NCI-H2029 (cell line): ENCODE measurements around the gene DIPK1A.

ENCODE experiments used
- DNase-seq: peaks from one replicate; lab custom pipeline; 2025; lab: John Stamatoyannopoulos, UW

The DIPK1A gene

DNA sequence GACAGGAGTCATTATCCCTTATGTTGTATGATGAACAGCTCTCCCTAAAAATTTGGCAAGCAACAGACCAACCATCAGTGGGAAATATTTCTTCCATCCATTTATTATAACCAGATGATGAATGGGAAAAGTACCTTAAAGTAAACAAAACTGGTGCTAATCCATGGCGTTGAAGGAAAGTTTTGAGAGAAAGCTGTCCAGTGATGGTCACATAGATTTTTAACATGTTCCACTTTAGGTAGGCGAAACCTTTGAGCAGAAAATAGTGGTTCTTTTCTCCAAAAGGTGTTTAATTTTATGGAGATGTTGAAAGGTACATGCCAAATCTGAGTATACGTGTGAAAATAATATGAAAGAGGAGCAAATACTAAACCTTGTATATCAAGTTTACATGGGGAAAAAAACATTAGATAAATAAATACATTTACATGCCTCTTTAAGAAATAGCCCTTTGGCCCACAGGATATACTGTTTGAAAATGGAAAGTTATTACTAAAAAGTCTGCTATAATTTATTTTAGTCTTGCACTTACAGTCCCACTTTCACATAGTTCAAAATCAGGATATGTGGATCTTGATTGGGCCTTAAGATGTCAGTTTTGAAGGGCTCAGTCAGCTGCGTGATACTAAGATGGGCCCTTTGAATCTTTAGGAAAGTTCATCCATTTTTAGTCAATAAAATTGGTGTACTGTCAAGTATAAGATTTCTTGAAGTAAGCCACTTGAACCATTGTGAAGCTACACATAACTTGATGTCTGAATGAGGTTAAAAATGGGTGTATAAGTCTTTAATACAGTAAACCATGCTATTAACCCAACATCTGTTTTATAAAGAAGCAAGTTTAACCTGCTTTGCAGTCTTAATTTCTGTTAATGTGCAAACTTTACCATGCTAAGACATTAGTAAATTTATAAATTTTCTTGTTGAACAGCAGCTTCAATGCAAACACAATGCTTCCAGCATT is 118.9 kb downstream of the DIPK1A start:
- no peak for DNase-seq

DNA sequence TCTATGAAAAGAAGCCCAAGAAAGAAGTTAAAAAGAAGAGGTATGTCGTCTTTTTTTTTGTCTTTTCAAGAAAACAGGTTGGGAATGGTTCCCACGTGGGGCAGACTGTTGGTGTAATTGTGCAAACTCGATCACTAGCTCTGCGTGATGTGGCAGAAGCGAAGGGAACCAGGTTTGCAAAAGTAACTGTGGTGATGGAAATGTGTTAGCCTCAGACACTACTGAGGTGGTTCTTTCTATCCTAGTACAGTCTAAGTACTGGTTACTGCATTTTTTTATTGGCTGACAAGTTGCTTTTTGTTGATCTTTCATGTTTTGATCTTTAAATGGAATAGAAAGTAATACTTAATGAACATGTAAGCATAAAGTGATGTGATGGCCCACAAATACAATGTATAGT is 120.7 kb downstream of the DIPK1A start:
- DNase-seq: no peak

DNA sequence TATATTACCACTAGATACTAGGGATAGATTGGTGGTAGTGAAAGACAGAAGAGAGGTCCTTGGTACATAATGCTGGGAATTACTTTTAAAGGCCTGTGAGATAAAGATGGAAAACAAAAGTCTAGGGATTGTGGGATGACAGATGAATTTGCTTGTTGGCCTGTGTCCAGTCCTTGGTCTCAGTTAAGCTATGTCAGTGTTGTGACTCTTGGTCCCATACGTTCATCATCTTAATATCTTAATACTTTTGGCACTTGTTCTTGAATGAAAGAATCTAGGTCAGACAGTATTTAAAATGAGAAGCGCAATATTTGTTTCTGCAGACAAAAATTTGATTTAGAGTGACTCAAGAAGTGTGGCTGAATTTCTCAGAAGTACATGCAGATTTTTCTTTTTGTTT is 121.8 kb downstream of the DIPK1A start:
- DNase-seq: no peak

DNA sequence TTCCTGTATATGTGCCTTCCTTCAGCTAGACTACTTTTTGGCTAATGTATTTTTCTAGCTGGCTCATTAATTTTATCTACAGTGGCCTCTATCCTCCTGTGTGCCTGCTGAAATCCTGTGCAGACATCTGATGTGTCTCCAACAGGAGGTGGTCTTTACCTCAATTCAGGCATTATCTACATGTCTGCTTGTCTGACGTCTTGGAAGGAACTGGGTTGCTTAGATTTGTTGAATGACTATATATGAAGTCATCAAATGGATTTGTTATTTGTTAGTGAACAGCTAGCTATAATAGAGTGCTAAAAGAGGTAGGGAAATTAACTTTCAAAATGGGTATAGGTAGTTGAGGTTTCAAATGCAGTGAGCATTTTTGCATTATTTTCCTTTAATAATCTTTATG is 122.7 kb downstream of the DIPK1A start:
- DNase-seq: no peak

DNA sequence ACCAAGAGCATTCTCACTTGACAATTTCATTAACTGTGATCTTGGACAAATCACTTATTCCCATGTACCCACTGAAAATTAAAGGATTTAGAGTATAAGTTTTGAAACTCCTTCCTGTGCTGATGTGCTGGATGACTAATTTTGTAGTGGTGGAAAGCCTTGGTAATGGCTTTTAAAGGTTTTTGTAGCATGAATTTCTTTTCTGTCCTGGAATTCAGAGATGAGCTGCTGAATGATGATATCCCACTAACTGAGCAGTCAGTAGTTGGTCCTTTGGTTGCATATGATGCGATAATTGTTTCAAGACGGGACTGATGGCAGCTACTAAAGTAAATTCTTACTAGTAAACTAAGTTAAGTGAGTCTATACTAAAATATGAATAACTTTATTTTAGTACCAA is 124.2 kb downstream of the DIPK1A start:
- DNase-seq: no peak

DNA sequence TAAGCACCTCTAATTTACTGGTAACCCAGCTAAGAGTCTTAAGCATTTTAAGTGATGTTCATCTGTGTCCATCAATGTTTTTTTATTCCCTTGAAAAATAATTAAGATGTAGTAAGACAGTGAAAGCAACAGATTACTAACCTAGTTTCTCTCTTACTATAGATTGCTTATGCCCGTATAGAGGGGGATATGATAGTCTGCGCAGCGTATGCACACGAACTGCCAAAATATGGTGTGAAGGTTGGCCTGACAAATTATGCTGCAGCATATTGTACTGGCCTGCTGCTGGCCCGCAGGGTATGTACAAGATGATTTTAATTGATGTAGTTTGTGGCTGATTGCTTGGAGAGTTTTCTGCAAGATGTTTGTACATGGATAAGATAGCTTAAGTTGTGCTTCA is 126.6 kb downstream of the DIPK1A start:
- no peak for DNase-seq

DNA sequence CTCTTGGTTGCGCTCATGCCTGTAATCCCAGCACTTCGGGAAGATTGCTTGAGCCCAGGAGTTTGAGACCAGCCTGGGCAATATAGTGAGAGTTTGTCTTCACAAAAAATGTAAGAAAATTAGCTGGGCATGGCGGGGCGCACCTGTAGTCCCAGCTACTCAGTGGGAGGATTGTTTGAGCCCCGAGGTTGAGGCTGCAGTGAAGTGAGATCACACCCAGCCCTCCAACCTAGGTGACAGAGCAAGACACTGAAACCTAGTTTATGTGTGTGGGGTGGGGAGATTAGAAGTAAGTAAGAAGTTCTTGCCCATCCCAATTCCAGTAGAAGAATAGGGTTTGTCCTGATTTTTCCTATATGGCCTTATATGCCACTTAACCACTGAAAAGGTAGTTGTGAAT is 127.4 kb downstream of the DIPK1A start:
- no peak for DNase-seq

DNA sequence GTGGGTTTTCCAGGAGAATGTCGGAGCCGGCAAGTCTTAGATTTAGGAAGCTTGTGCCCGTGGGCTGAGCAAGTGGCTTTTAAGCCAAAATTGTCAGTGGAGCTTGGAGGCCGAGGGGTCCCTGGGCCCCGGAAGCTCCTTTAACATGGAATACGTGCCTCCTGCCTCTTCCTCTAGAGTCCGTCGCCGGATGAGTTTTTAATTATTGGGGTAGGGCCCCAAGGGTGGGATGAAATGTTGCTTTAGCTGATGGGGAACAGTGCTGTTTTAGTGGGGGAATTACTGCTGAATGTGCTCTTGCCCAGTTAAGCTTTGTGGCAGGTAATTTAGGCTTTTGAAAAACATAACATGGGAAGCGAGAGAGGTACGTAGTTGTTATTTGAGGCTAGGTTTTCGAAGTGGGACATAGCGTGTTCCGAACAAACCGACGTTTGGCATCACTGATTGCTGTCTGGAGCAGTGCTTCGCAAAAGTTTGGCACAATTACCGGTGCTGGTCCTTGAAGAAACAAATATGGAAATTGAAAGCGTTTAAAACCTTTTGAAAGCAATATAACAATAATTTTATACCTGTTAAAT is 128.6 kb downstream of the DIPK1A start:
- DNase-seq: no peak

DNA sequence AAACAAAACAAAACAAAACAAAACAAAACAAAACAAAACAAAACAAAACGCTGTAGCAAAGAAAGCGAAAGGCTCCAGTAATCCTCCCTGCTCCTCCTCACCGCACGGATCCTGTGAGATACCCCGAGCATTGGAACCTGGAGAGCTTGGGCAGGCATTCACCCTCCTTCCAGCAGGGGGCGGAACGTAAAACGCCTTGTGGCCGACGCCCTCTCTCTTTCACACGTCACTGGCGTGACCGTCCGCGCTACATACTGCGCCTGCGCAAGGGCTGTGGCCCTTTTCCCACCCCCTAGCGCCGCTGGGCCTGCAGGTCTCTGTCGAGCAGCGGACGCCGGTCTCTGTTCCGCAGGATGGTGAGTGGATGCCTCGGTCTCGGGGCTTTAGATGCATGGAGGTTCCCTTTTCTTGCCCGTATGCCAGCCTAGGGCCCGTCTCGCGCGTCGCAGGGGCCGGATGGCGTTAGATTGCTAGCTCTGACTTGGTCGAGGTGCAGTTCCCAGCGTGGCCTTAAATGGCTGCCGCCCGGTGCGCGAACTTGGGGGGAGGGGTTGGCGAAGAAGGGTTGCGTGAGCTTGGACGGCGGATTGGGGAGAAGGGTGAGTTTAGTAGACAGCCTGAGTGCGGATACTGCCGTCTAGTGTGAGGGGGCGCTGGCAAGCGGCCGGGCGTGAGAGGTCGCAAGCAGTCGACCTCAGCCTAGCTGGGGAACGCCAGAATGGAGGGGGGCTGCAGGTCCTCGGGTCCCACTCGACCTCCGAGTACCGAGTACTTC is 129.3 kb downstream of the DIPK1A start, which contains the start of gene RPL5:
TSS of gene RPL5 (plus strand) at position 279 of the 775 bp plus-strand sequence. CDS start at position 354, 75 bp downstream.
- DNase-seq: peak; percentile 98

DNA sequence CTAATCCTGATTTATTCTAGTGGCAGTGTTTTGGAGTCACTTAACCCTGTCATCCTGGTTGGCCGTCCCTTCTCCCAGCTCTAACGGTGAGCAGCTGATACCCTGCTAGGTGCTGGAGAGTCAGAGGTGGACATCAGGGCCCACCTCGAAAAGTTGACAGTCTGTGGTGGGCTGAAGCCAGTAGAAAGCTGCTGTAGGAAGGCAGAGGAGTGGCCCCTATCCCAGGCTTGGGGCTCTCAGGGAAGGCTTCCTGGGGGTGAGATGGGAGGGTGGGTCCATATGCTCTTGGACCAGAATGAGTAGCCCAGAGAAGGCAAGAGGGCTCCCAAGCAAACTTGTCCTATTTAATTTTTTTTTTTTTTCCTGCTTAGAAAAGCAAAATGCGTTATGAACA is 129.9 kb downstream of the DIPK1A start:
- no peak for DNase-seq

DNA sequence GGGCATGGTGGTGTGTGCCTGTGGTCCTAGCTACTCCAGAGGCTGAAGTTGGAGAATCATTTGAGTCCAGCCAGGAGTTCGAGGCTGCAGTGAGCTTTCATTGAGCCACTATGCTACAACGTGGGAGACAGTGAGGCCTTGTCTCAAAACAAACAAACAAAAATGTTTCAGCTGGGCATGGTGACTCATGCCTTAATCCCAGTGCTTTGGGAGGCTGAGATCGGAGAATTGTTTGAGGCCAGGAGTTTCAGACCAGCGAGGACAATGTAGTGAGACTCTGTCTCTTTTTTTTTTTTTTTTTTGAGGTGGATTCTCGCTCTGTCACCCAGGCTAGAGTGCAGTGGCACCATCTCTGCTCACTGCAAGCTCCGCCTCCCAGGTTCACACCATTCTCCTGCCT is 134.5 kb downstream of the DIPK1A start:
- DNase-seq: no peak

DNA sequence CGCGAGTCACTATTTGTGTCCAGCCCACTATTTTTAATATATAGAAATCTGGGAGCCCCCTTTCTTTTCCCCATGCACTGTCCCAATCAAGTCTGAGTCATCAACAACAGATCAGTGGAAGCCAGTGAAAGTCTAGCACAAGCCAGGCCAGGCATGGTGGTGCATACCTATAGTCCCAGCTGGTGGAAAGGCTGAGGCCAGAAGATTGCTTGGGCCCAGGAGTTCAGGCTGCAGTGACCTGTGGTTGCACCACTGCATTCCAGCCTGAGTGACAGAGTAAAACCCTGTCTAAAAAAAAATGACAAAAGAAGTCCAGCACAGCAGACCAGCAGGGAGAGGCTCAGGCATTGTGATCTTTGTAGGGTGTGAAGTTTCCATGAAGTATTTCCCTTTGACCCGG is 138.4 kb downstream of the DIPK1A start:
- no peak for DNase-seq

DNA sequence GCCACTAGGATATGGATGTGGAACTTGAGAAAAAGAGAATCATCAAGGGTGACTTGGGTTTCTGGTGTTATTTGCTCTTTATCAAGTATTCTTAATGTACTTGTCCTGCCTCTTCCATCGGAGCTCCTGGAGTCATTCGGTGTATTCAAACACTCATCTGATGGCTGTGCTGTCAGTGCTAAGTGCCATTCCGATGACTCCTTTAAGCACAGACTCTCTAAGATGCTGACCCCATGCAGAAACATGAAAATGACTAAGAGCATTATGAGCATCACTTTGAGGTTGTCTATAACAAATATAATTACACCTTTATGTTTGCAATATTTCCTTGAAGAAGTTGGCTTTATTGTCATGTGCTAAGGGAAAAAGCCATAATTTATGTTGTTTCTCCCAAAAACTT is 140.7 kb downstream of the DIPK1A start:
- DNase-seq: no peak

DNA sequence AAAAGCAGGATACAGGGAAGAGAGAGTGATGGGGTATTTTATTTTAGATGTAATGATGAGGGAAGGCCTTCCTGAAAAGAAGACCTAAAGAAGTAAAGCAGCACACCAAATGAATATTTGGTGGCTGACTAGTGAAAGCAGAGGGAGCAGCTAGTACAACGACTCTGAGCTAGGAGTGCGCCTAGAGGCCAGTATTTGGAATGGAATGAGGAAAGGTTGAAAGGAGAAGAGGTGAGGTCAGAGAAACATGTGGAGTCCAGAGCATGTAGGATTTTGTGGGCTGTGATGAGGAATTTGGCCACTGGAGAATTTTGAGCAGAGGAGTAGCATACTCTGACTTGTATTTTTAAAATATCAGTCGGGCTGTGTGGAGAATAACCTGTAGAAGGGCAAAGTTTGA is 141.2 kb downstream of the DIPK1A start:
- no peak for DNase-seq

DNA sequence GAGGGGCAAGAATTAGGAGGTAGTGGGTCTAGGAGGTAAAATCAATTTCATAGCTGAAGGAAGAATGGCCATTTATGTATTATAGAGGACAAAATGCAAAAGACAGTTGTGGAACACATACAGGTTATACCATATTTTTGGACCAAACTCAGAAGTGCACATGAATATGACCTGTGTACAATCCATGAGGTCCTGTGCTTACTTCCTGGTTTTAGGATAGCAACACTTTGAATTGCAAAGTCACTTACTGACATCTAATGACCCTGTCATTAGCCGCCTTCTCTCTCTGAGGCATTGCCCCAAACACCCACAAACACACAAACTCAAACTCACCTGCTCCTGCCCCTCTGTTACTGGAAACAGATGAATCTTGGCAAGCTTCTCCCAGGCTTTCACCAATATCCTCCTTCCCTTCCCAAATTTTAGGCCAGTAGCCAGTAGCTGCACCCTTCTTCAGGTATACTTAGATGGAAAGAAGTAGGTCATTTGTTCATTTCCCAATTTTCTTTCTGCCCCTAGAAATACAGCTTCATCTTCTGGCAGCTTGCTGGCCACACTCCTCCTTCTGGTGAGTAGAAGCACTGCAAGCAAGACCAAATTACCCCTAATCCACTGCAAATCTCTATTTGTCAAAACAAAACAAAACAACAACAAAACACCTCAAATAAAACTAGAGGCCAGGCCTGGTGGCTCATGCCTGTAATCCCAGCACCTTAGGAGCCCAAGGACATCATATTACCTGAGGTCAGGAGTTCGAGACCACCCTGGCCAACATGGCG is 143.1 kb downstream of the DIPK1A start:
- DNase-seq: no peak

DNA sequence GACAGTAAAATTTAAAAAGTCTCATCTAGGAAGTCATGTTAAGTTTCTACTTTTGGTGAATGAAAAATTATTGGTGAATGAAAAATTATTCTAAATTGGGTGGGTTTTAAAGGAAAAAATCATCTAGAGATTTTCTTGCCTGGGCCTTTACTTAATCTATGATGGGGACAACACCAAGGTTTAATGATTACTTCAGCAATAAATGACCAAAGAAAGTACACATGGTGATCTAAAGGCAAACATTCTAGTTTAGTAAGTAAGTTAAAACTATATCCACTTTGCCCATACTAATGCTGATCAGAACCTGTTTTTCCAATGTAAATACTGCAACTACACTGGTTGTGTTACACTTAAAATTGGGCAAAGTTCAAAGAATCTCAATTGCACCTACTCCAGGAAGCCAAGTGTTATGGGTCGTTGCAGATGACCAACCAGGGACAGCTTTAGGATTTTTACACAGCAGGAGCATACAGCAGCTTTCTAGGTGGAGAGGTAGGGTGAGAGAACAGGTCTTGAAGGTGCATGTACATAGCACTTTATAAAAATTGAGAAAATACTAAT is 144.0 kb downstream of the DIPK1A start:
- no peak for DNase-seq

DNA sequence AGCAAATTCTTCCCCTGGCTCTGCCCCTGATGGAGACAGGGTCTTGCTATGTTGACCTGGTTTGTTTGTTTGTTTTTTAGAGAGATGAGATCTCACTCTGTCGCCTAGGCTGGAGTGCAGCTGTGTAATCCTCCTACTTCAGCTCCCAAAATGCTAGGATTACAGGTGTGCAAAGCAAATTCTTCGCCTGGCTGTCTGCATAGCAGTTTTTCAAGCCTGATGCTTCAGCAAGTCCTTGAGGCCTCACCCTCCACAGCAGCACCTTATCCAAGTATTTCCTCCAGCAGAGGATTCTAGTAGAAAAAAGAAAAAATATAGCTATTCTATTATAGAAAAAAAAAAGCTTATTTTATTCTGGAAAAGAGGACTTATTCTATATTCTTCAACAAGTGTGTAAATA is 144.5 kb downstream of the DIPK1A start:
- no peak for DNase-seq

DNA sequence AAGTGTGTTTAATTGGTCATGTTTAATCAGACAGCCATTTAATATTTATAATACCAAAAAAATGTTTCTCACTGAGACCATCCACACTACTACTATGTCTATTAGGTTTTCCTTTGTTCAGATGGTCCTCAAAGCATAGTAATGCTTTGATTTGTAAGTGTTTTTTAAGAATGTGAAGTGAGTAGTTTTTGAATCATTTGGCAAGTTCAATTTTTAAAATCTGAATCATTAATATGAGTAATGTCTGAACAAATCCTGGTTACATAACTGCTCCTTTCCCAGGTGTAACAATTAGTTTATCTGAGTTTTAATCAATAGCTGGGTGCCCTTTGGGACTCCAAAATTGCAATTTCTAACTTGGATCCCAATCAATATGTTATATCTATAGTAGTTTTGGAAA is 152.9 kb downstream of the DIPK1A start:
- DNase-seq: no peak

DNA sequence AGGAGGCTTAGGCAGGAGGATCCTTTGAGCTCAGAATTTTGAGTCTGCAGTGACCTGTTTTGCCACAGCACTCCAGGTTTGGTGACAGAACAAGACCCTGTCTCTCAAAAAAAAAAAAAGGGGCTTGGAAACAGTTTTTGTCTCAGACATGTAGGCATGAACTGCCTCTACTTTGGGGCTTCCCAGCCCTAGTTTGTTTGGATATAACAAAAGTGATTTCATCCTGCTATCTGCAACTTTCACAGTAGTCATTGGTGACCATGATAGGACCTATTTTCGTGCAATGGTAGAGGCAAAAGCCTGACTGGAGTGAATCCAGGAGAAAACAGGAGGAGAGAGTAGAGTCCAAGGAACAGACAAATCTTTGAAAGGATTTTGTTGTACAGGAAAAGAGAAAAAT is 156.0 kb downstream of the DIPK1A start:
- DNase-seq: no peak

DNA sequence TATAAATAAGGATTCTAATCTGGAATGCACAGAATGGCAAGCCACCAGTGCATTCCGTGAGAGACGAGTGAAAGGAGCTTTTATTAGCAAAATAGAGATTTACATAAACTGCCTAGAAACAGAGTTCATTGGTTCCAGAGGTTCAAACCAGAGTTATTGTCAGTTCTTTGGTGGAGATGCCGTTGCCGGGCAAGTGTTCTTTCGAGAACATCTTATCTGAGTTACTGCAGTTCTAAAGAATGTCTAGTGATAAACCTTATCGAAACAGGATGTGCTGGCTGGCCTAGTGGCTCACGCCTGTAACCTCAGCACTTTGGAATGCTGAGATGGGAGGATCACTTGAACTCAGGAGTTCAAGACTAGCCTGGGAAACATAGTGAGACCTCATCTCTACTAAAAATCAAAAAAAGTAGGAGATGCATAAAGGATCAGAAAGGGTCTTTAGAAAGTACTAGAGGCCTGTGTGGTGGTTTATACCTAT is 156.5 kb downstream of the DIPK1A start:
- no peak for DNase-seq

DNA sequence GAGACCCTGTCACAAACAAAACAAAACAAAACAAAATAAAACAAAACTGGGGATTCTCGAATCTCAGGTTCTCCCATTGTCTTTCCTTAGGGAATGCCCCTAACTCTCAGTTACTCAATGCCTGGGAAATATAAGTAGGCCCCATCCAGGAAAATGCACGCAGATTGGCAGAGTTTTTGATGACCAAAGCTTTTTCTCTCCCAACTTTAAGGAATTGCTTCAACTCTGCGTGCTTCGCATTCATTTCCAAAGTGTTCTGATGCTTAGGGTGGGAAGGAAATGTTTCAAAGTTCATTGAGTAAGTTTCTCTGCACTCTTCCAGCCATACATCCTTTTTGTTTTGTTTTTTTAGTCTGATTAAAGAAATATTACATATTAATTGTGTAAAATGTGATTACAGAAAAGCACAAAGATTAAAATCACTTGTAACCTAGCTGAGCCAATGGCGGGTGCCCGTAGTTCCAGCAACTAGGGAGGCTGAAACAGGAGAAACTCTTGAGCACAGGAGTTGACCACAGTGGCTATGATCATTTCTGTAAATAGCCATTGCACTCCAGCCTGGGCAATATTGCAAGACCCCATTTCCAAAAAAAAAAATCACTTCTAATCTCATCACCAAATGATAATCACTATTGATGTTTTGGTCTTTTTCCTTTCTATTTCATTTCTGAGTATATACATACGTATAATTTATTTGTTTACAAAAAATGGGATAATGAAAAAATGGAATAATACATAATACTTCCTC is 157.9 kb downstream of the DIPK1A start:
- DNase-seq: no peak
